HFF-Myc (cell line): ENCODE measurements around the gene MAST2.
"Not testable (repeated sequence)": the region's sequence is repeated elsewhere in the genome, so short reads cannot be mapped to it uniquely, and the experiment has no call there.

Experiments
- DNase-seq: peaks from one replicate; pipeline ENCODE4 v3.0.0-alpha.2; 2011; ENCODE audit warnings: low read depth; ENCODE audit errors: extremely low read depth
- H3K4me3 ChIP-seq: replicated peaks from 2 replicates; pipeline ENCODE4 v1.5.1; 2011; ENCODE audit warnings: low read depth, mild to moderate bottlenecking, control low read depth, low read length
- TF ChIP-seq, protein P1 (sequence below): IDR thresholded peaks from 2 replicates; pipeline ENCODE4 v1.5.1; 2012; ENCODE audit warnings: mild to moderate bottlenecking, low read depth, low read length, control low read depth; ENCODE audit errors: missing control alignments

The MAST2 gene

DNA sequence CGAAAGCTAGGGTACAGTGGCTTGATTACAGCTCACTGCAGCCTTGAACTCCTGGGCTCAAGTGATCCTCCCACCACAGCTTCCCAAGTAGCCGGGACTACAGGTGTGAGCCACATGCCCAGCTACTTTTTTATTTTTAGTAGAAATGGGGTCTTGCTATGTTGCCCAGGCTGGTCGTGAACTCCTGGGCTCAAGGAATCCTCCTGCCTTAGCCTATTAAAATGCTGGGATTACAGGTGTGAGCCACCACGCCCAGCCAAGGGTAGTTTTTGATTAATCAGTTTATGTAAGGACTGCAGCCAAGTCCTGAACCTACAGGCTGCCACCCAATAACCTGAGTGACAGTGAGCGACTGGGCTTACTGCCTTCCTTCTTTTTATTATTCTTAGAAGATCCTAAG lies 240.7 kb downstream of the MAST2 start:
- TF ChIP-seq, protein P1, sequence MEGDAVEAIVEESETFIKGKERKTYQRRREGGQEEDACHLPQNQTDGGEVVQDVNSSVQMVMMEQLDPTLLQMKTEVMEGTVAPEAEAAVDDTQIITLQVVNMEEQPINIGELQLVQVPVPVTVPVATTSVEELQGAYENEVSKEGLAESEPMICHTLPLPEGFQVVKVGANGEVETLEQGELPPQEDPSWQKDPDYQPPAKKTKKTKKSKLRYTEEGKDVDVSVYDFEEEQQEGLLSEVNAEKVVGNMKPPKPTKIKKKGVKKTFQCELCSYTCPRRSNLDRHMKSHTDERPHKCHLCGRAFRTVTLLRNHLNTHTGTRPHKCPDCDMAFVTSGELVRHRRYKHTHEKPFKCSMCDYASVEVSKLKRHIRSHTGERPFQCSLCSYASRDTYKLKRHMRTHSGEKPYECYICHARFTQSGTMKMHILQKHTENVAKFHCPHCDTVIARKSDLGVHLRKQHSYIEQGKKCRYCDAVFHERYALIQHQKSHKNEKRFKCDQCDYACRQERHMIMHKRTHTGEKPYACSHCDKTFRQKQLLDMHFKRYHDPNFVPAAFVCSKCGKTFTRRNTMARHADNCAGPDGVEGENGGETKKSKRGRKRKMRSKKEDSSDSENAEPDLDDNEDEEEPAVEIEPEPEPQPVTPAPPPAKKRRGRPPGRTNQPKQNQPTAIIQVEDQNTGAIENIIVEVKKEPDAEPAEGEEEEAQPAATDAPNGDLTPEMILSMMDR, result no peak
- DNase-seq, result no peak
- no peak overlapping the region for H3K4me3 ChIP-seq

DNA sequence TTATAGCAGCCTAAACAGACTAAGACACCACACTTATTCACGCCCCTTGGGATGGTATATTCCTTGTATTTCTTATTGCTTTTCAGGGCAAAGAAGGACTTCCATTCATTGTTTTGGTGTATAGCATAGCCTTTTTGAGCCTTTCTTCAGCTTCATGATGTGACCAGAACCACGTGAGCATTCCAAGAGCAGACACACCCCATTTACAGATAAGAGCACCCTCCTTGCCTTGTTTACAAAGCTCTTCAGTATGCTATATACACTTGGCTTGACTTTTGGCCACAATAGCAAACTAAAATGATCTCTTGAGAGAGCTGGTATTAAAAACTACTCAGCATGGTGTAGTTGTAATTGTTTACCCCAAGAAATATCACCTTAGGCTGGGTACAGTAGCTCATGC lies 250.3 kb downstream of the MAST2 start:
- DNase-seq, result no peak
- no peak overlapping the region for H3K4me3 ChIP-seq
- TF ChIP-seq, protein P1, result no peak

DNA sequence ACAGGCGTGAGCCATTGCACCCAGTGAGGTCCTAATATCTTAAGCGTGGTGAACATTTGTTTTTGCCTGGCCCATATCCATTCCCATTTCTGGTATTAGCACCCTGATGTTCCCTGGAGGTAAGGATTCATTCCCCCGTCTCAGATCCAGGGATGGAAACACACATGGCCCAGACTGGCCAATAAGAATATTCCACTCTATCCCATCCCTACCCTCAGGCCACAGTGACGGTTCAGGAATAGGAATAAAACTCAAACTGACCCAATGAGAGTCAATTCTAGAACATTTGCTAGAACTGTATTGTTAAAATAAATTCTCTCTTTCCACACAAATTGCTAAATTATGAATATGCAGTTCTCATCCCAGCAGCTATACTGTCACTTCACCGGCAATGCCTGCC lies 252.9 kb downstream of the MAST2 start:
- H3K4me3 ChIP-seq, result no peak overlapping the region
- no peak for DNase-seq
- TF ChIP-seq, protein P1, result no peak

DNA sequence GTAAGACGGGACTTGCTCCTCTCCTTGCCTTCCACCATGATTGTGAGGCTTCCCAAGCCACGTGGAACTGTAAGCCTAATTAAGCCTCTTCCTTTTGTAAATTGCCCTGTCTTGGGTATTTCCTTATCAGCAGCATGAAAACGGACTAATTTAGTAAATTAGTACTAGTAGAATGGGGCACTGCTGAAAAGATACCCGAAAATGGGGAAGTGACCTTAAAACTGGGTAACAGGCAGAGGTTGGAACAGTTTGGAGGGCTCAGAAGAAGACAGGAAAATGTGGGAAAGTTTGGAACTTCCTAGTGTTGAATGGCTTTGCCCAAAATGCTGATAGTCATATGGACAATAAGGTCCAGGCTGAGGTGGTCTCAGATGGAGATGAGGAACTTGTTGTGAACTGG lies 253.8 kb downstream of the MAST2 start:
- not testable (repeated sequence) for DNase-seq, H3K4me3 ChIP-seq

DNA sequence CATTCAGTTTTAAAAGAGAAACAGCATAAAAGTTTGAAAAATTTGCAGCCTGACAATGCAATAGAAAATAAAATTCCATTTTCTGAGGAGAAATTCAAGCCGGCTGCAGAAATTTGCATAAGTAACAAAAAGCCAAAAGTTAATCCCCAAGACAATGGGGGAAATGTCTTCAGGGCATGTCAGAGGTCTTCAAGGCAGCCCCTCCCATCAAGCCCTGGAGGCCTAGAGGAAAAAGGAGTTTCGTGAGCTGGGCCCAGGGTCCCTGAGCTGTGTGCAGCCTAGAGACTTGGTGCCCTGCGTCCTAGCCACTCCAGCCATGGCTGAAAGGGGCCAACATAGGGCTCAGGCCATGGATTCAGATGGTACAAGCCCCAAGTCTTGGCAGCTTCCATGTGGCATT lies 254.4 kb downstream of the MAST2 start:
- DNase-seq, result no peak
- TF ChIP-seq, protein P1, result no peak
- no peak overlapping the region for H3K4me3 ChIP-seq

DNA sequence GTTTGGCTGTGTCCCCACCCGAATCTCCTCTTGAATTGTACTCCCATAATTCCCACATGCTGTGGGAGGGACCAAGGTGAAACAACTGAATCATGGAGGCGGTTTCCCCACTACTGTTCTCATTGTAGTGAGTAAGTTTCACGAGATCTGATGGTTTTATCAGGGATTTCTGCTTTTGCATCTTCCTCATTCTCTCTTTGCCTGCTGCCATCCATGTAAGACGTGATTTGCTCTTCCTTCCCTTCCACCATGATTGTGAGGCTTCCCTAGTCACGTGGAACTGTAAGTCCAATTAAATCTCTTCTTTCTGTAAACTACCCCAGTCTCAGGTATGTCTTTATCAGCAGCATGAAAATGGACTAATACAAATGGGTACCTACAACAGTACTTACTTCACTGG lies 255.5 kb downstream of the MAST2 start:
- TF ChIP-seq, protein P1, result no peak
- no peak overlapping the region for H3K4me3 ChIP-seq
- no peak for DNase-seq

DNA sequence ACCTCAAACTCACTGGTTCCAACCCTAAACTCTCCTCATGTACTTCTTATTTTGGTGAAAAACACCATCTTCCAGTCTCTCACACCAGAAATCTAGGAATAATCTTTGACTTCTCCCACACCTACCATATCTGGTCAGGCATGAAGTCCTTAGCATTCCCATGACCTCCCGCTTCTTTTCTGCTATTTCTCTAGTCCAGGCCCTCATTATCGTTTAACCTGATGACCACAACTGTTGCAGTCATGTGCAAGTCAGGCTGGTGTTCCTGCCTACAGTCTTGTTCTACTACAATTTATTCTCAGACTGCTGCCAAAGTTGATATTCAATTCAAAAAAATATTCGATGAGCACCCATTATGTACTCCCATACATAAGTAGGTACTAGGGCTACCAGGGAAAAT lies 257.7 kb downstream of the MAST2 start:
- DNase-seq, result no peak
- H3K4me3 ChIP-seq, result no peak overlapping the region
- TF ChIP-seq, protein P1, result no peak
